HEK293T (cell line): Measurements from ENCODE around the gene CALML3.

Experiments used
- CTBP1 ChIP-seq: fragments of 450-650 bp; IDR thresholded peaks from 2 replicates; pipeline ENCODE4 v1.6.1; 2016; ENCODE audit warnings: borderline replicate concordance
- ELF4 ChIP-seq: fragments of 450-650 bp; IDR thresholded peaks from 2 replicates; pipeline ENCODE4 v1.6.1; 2017; ENCODE audit warnings: antibody characterized with exemption
- FOXK2 ChIP-seq: fragments of 450-650 bp; IDR thresholded peaks from 2 replicates; pipeline ENCODE4 v1.6.1; 2016; ENCODE audit warnings: mild to moderate bottlenecking
- FOXM1 ChIP-seq: fragments of 450-650 bp; IDR thresholded peaks from 2 replicates; pipeline ENCODE4 v1.6.1; 2017; ENCODE audit warnings: mild to moderate bottlenecking, borderline replicate concordance
- L3MBTL2 ChIP-seq: fragments of 450-650 bp; conservative IDR thresholded peaks from 2 replicates; pipeline ENCODE4 v1.6.1; 2016; ENCODE audit warnings: mild to moderate bottlenecking
- NFRKB ChIP-seq: fragments of 450-650 bp; IDR thresholded peaks from 2 replicates; pipeline ENCODE4 v1.6.1; 2016; ENCODE audit warnings: mild to moderate bottlenecking, moderate library complexity
- SP1 ChIP-seq: fragments of 450-650 bp; IDR thresholded peaks from 2 replicates; pipeline ENCODE4 v1.6.1; 2017
- SUZ12 ChIP-seq: fragments of 450-650 bp; IDR thresholded peaks from 2 replicates; pipeline ENCODE4 v1.6.1; 2016; ENCODE audit warnings: mild to moderate bottlenecking

GRCh38 chr10:5518143-5518542 lies 6.6 kb upstream of the CALML3 start:
- TF ChIP-seq NFRKB (no peak), FOXM1 (no peak), L3MBTL2 (no peak), ELF4 (no peak), SP1 (no peak), CTBP1 (no peak), SUZ12 (no peak), FOXK2 (no peak)
